GM12878 (cell line): ENCODE data around the gene PPM1A. TPM values are rescaled to one million over a fixed set of nuclear protein-coding genes. Genes with fewer than 3 reads are reported as not detected.

ENCODE experiments used
- ATAC-seq: fragments of 200-7000 bp; cut with Tn5 transposase; 3 replicates; pipeline ENCODE4 v1.9.1; 2020; ENCODE audit warnings: mild to moderate bottlenecking, moderate library complexity
- BruUV-seq: library from RNA; stranded (reverse); fragments of 400-500 nt; replicated peaks from 2 replicates; lab custom pipeline; 2021; lab: Mats Ljungman, UMichigan
- CTCF ChIA-PET: fragments of 300-600 bp; sonication (Branson Sonifier 250); formaldehyde crosslinking; extraction: SDS; loops from one replicate; lab custom pipeline; 2021; ENCODE audit warnings: inconsistent platforms; lab: Yijun Ruan, JAX
- POLR2A ChIA-PET: fragments of 350-600 bp; formaldehyde crosslinking; extraction: SDS; loops from one replicate; lab custom pipeline; 2021; ENCODE audit warnings: inconsistent platforms; lab: Charles Lee
- RAD21 ChIA-PET: fragments of 300-600 bp; sonication (Branson Sonifier 250); formaldehyde crosslinking; loops from one replicate; lab custom pipeline; 2023; ENCODE audit warnings: antibody characterized with exemption; ENCODE audit not compliant: unreplicated experiment; lab: Charles Lee
- SMC1A ChIA-PET: fragments of 300-600 bp; sonication (Branson Sonifier 250); formaldehyde crosslinking; loops from one replicate; lab custom pipeline; 2023; ENCODE audit not compliant: unreplicated experiment, uncharacterized antibody; lab: Charles Lee
- DNase-seq: peaks from one replicate; pipeline ENCODE4 v3.0.0-alpha.2; 2011; ENCODE audit warnings: low read depth, low spot score
- FAIRE-seq: peaks from 3 replicates; lab custom pipeline; 2011; peaks lifted over from hg19 to GRCh38; lab: Jason Lieb, UNC
- H2AFZ ChIP-seq: 2 replicates; pipeline ENCODE4 v1.6.0; 2011; ENCODE audit warnings: low read depth, low read length, control low read depth; ENCODE audit not compliant: control insufficient read depth
- H3K27ac ChIP-seq: 2 replicates; pipeline ENCODE4 v1.5.1; 2011; ENCODE audit warnings: control low read depth; ENCODE audit not compliant: control insufficient read depth, insufficient read depth
- H3K27me3 ChIP-seq, 2 experiments: replicated peaks in 1 of 2; 2 replicates each; pipeline versions ENCODE4 v1.6.0 to v1.6.1; 2011; ENCODE audit warnings: low read length in 1 of 2; ENCODE audit not compliant: control insufficient read depth in 2 of 2, insufficient read depth in 2 of 2
- H3K36me3 ChIP-seq, 2 experiments: 2 replicates each; pipeline ENCODE4 v1.5.1; 2011; ENCODE audit warnings: low read length in 1 of 2; ENCODE audit not compliant: control insufficient read depth in 2 of 2, insufficient read depth in 2 of 2
- H3K4me1 ChIP-seq: 2 replicates; pipeline ENCODE4 v1.6.1; 2011; ENCODE audit warnings: mild to moderate bottlenecking, low read length, moderate library complexity, mixed read lengths; ENCODE audit not compliant: control insufficient read depth, insufficient read depth
- H3K4me2 ChIP-seq: 2 replicates; pipeline ENCODE4 v1.6.0; 2011; ENCODE audit warnings: control low read depth; ENCODE audit not compliant: control insufficient read depth, insufficient read depth
- H3K4me3 ChIP-seq: fragments of 200-600 bp; sonication (generic); 2 replicates; pipeline ENCODE4 v1.5.1; 2016
- H3K79me2 ChIP-seq: 2 replicates; pipeline ENCODE4 v1.6.0; 2011; ENCODE audit warnings: low read length; ENCODE audit not compliant: control insufficient read depth, insufficient read depth
- H3K9ac ChIP-seq: 2 replicates; pipeline ENCODE4 v1.8.0; 2011; ENCODE audit warnings: low read length, control low read depth, mixed read lengths; ENCODE audit not compliant: control insufficient read depth, insufficient read depth
- H3K9me3 ChIP-seq: replicated peaks from 3 replicates; pipeline ENCODE4 v1.5.1; 2011; ENCODE audit warnings: mild to moderate bottlenecking, low read length; ENCODE audit not compliant: control insufficient read depth, insufficient read depth
- H4K20me1 ChIP-seq: 2 replicates; pipeline ENCODE4 v1.6.0; 2011; ENCODE audit not compliant: control insufficient read depth, insufficient read depth
- CEBPB ChIP-seq, 2 experiments: fragments of 150-350 bp in 1 of 2; IDR thresholded peaks; 2 replicates each; pipeline ENCODE4 v1.6.1; 2012 to 2014; ENCODE audit warnings: low read depth in 2 of 2, low read length in 2 of 2, borderline replicate concordance in 1 of 2, inconsistent platforms in 1 of 2
- CHD2 ChIP-seq: IDR thresholded peaks from 2 replicates; pipeline ENCODE4 v1.6.1; 2011; ENCODE audit warnings: low read depth, low read length, improper control_type of control experiment, borderline replicate concordance
- CHD4 ChIP-seq: fragments of 200-600 bp; sonication (generic); IDR thresholded peaks from 2 replicates; pipeline ENCODE4 v1.6.1; 2016; ENCODE audit warnings: mild to moderate bottlenecking
- GATAD2B ChIP-seq: fragments of 450-650 bp; conservative IDR thresholded peaks from 2 replicates; pipeline ENCODE4 v1.6.1; 2017; ENCODE audit warnings: low read depth, mild to moderate bottlenecking, moderate library complexity
- HCFC1 ChIP-seq: fragments of 150-350 bp; IDR thresholded peaks from 2 replicates; pipeline ENCODE4 v1.6.1; 2014; ENCODE audit warnings: low read length
- IKZF1 ChIP-seq: fragments of 450-650 bp; conservative IDR thresholded peaks from 2 replicates; pipeline ENCODE4 v1.6.1; 2017; ENCODE audit warnings: antibody characterized with exemption, mild to moderate bottlenecking
- KLF5 ChIP-seq: fragments of 450-650 bp; IDR thresholded peaks from 2 replicates; pipeline ENCODE4 v1.6.1; 2014; ENCODE audit warnings: mild to moderate bottlenecking; ENCODE audit not compliant: partially characterized antibody
- NFYA ChIP-seq: IDR thresholded peaks from 2 replicates; pipeline ENCODE4 v1.6.1; 2011; ENCODE audit warnings: low read depth, mild to moderate bottlenecking, low read length, improper control_type of control experiment, borderline replicate concordance
- POU2F2 ChIP-seq: IDR thresholded peaks from 3 replicates; pipeline ENCODE4 v1.6.1; 2011; ENCODE audit warnings: low read depth, mild to moderate bottlenecking, low read length, borderline replicate concordance
- SMC3 ChIP-seq: IDR thresholded peaks from 2 replicates; pipeline ENCODE4 v1.6.1; 2011; ENCODE audit warnings: low read length, improper control_type of control experiment, borderline replicate concordance
- TCF3 ChIP-seq: IDR thresholded peaks from 2 replicates; pipeline ENCODE4 v1.6.1; 2012; ENCODE audit warnings: low read depth, mild to moderate bottlenecking, low read length, borderline replicate concordance; ENCODE audit not compliant: insufficient read depth
- WRNIP1 ChIP-seq: IDR thresholded peaks from 2 replicates; pipeline ENCODE4 v1.6.1; 2011; ENCODE audit warnings: low read depth, low read length, improper control_type of control experiment, borderline replicate concordance
- YBX1 ChIP-seq: fragments of 450-650 bp; IDR thresholded peaks from 2 replicates; pipeline ENCODE4 v1.6.1; 2016; ENCODE audit warnings: antibody characterized with exemption
- YY1 ChIP-seq: IDR thresholded peaks from 2 replicates; pipeline ENCODE4 v1.6.1; 2011; ENCODE audit warnings: low read depth, mild to moderate bottlenecking, low read length
- ZBTB33 ChIP-seq: fragments of 450-650 bp; IDR thresholded peaks from 2 replicates; pipeline ENCODE4 v1.6.1; 2017; ENCODE audit warnings: mild to moderate bottlenecking
- WGBS: methylation state at CpG from one replicate; pipeline ENCODE4 v1.1.6; 2016; ENCODE audit warnings: low lambda C conversion rate; ENCODE audit not compliant: insufficient replicate concordance, insufficient coverage; ENCODE audit errors: missing lambda C conversion rate; 5-methylcytosine and 5-hydroxymethylcytosine counted together
- in situ Hi-C: fragments of 300-500 bp; cut with MboI; formaldehyde crosslinking; loops from 9 replicates; pipeline ENCODE4 v1.14.3; 2018; ENCODE audit warnings: mixed read lengths
- intact Hi-C: fragments of 100-400 bp; cut with micrococcal nuclease; formaldehyde crosslinking; loops from one replicate; pipeline ENCODE4 v1.14.2; 2022; ENCODE audit not compliant: unreplicated experiment
- polyA plus RNA-seq, 11 experiments: library from polyadenylated mRNA; depleted of rRNA in 4 of 11; unstranded in 6 of 11; stranded (reverse) in 5 of 11; fragments of >200 nt; fragmentation: Nextera tagmentation in 4 of 11; fragmentation: Illumina TruSeq in 1 of 11; extraction: Ambion mirVana in 4 of 11; extraction: Trizol in 1 of 11; gene quantifications; 1 replicate in 1 of 11; 2 replicates in 10 of 11; pipeline versions ENCODE4 v1.2.1 to v1.2.3, GENCODE V29; 2011 to 2016; ENCODE audit warnings: inconsistent platforms in 2 of 11, missing spikeins in 2 of 11, low read depth in 1 of 11
- total RNA-seq, 4 experiments: library from RNA; depleted of rRNA in 3 of 4; stranded (reverse); fragments of >200 nt in 3 of 4; fragmentation: Illumina TruSeq in 1 of 4; extraction: Trizol in 1 of 4; gene quantifications; 2 replicates each; pipeline versions ENCODE4 v1.2.1 to v1.2.3, GENCODE V29; 2013 to 2021
- TF ChIP-seq, protein P1 (sequence below): fragments of 450-650 bp; IDR thresholded peaks from 2 replicates; pipeline ENCODE4 v1.6.1; 2014; ENCODE audit warnings: mild to moderate bottlenecking
- TF ChIP-seq, protein P2 (sequence below): fragments of 450-650 bp; IDR thresholded peaks from 2 replicates; pipeline ENCODE4 v1.6.1; 2017; ENCODE audit warnings: mild to moderate bottlenecking, moderate library complexity

The PPM1A gene
- total and polyA plus RNA-seq, 10 of the 15 experiments (the other 5 are each of a cell fraction or from before 2014, with no cell fraction given), result 16.8 to 124 (median 47.0) TPM

DNA sequence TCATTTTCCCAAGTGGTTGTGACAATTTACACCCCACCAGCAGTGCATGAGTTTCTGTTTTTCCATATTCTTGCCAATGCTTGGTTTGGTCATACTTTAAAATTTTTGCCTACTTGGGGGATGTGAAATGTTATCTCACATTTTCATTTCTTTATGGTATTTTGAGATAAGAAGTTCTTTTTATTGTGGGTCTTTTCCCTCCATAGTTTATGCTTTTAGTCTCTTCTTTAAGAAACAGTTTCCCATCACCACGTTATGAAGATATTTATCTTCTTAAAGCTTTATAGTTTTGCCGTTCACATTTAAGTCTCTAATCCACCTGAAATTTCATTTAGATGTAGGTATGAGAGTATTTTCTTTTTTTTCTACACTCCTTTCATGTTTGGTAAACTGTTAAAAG, 95.7 kb downstream of the PPM1A start:
- no peaks in the 10 kb centered on the region for H3K4me1 ChIP-seq
- H3K79me2 ChIP-seq, result no peaks in the 10 kb centered on the region
- FAIRE-seq (no peak), DNase-seq (no peak), ATAC-seq (no peak)
- POLR2A ChIA-PET, result interaction anchor here (0.6 kb wide), 1 partner anchor 96 kb away, joined by 3 read pairs; the partner anchor contains the start of gene PPM1A
- TF ChIP-seq NFYA (no peak), CHD2 (no peak), CEBPB (IDR thresholded peaks at IDR 0.05; ENCODE audit: borderline replicate concordance in 1 of 2, low read depth in 2 of 2, low read length in 2 of 2) (no peak), CHD4 (no peak), KLF5 (no peak), YY1 (no peak), GATAD2B (no peak), IKZF1 (no peak), TCF3 (no peak), WRNIP1 (no peak), YBX1 (no peak), SMC3 (no peak), ZBTB33 (no peak), HCFC1 (no peak), POU2F2 (no peak)
- TF ChIP-seq, protein P1, sequence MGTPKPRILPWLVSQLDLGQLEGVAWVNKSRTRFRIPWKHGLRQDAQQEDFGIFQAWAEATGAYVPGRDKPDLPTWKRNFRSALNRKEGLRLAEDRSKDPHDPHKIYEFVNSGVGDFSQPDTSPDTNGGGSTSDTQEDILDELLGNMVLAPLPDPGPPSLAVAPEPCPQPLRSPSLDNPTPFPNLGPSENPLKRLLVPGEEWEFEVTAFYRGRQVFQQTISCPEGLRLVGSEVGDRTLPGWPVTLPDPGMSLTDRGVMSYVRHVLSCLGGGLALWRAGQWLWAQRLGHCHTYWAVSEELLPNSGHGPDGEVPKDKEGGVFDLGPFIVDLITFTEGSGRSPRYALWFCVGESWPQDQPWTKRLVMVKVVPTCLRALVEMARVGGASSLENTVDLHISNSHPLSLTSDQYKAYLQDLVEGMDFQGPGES, result no peak
- TF ChIP-seq, protein P2, sequence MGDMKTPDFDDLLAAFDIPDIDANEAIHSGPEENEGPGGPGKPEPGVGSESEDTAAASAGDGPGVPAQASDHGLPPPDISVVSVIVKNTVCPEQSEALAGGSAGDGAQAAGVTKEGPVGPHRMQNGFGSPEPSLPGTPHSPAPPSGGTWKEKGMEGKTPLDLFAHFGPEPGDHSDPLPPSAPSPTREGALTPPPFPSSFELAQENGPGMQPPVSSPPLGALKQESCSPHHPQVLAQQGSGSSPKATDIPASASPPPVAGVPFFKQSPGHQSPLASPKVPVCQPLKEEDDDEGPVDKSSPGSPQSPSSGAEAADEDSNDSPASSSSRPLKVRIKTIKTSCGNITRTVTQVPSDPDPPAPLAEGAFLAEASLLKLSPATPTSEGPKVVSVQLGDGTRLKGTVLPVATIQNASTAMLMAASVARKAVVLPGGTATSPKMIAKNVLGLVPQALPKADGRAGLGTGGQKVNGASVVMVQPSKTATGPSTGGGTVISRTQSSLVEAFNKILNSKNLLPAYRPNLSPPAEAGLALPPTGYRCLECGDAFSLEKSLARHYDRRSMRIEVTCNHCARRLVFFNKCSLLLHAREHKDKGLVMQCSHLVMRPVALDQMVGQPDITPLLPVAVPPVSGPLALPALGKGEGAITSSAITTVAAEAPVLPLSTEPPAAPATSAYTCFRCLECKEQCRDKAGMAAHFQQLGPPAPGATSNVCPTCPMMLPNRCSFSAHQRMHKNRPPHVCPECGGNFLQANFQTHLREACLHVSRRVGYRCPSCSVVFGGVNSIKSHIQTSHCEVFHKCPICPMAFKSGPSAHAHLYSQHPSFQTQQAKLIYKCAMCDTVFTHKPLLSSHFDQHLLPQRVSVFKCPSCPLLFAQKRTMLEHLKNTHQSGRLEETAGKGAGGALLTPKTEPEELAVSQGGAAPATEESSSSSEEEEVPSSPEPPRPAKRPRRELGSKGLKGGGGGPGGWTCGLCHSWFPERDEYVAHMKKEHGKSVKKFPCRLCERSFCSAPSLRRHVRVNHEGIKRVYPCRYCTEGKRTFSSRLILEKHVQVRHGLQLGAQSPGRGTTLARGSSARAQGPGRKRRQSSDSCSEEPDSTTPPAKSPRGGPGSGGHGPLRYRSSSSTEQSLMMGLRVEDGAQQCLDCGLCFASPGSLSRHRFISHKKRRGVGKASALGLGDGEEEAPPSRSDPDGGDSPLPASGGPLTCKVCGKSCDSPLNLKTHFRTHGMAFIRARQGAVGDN, result no peak
- H3K27me3 ChIP-seq, result no peaks in the 10 kb centered on the region
- no peak overlapping the region for H3K9ac ChIP-seq
- CTCF ChIA-PET, result interaction anchor here (0.8 to 3.5 kb wide), 5 partner anchors 13 to 220 kb away, joined by 3 to 34 read pairs (median 3); no protein-coding TSS in a partner anchor
- H3K27ac ChIP-seq, result no peak overlapping the region
- BruUV-seq, result no TSS peak
- no peak overlapping the region for H2AFZ ChIP-seq
- no peaks in the 10 kb centered on the region for H3K36me3 ChIP-seq
- RAD21 ChIA-PET, result interaction anchor here (0.8 kb wide), 1 partner anchor 161 kb away, joined by 3 read pairs; no protein-coding TSS in a partner anchor
- WGBS, result 75% methylated on average over 2 of the region's 2 CpGs
- H4K20me1 ChIP-seq, result no peaks in the 10 kb centered on the region
- SMC1A ChIA-PET, result interaction anchor here (1.1 to 3.2 kb wide), 2 partner anchors 13 to 214 kb away, joined by 5 to 10 read pairs; no protein-coding TSS in a partner anchor
- no peak overlapping the region for H3K4me3 ChIP-seq
- H3K9me3 ChIP-seq, result no peaks in the 10 kb centered on the region
- intact Hi-C loops, result no loop called here
- in situ Hi-C loops, result loop anchor here (5.0 kb wide), 1 partner anchor 218 kb away; no protein-coding TSS in a partner anchor
- H3K4me2 ChIP-seq, result no peak overlapping the region
